DND-41 (cell line): ENCODE data around the gene RBM47.

Experiments used
- ATAC-seq: fragments of 200-7000 bp; cut with Tn5 transposase; 3 replicates; pipeline ENCODE4 v1.9.1; 2021; ENCODE audit warnings: low read depth; ENCODE audit not compliant: insufficient read depth
- DNase-seq: peaks from one replicate; pipeline ENCODE4 v3.0.0-alpha.2; 2020
- H2AFZ ChIP-seq: 2 replicates; pipeline ENCODE4 v1.6.0; 2012; ENCODE audit warnings: low read depth, low read length
- H3K27ac ChIP-seq: 2 replicates; pipeline ENCODE4 v1.5.1; 2012; ENCODE audit warnings: low read length, inconsistent platforms
- H3K27me3 ChIP-seq: fragments of 200-600 bp; sonication (generic); 2 replicates; pipeline ENCODE4 v1.6.0; 2012; ENCODE audit warnings: low read length, mild to moderate bottlenecking, inconsistent platforms; ENCODE audit not compliant: insufficient read depth, poor library complexity
- H3K36me3 ChIP-seq: 2 replicates; pipeline ENCODE4 v1.5.1; 2012; ENCODE audit warnings: low read length, inconsistent platforms; ENCODE audit not compliant: insufficient read depth
- H3K4me1 ChIP-seq: 2 replicates; pipeline ENCODE4 v1.5.1; 2012; ENCODE audit warnings: mild to moderate bottlenecking, low read length; ENCODE audit not compliant: insufficient read depth
- H3K4me2 ChIP-seq: 2 replicates; pipeline ENCODE4 v1.6.0; 2012; ENCODE audit warnings: mild to moderate bottlenecking, moderate library complexity, low read length, inconsistent platforms; ENCODE audit not compliant: insufficient read depth
- H3K4me3 ChIP-seq, 2 experiments: fragments of 200-600 bp in 1 of 2; shearing (Covaris generic) in 1 of 2; 2 replicates each; pipeline ENCODE4 v1.5.1; 2012 to 2016; ENCODE audit warnings: inconsistent platforms in 2 of 2, low read length in 2 of 2, mild to moderate bottlenecking in 2 of 2, low read depth in 1 of 2, moderate library complexity in 1 of 2
- H3K79me2 ChIP-seq: 2 replicates; pipeline ENCODE4 v1.6.0; 2012; ENCODE audit warnings: low read length, inconsistent platforms; ENCODE audit not compliant: insufficient read depth
- H3K9ac ChIP-seq: 2 replicates; pipeline ENCODE4 v1.6.0; 2012; ENCODE audit warnings: low read depth, mild to moderate bottlenecking, inconsistent platforms, low read length, moderate library complexity
- H3K9me3 ChIP-seq: 2 replicates; pipeline ENCODE4 v1.5.1; 2012; ENCODE audit warnings: low read length, moderate library complexity, mild to moderate bottlenecking, inconsistent platforms; ENCODE audit not compliant: insufficient read depth, severe bottlenecking
- H4K20me1 ChIP-seq: 2 replicates; pipeline ENCODE4 v1.6.0; 2012; ENCODE audit warnings: low read length; ENCODE audit not compliant: insufficient read depth
- EZH2 ChIP-seq: IDR thresholded peaks from 3 replicates; pipeline ENCODE4 v1.6.1; 2012; ENCODE audit warnings: borderline replicate concordance, low read depth, mild to moderate bottlenecking, moderate library complexity, low read length, inconsistent platforms; ENCODE audit not compliant: severe bottlenecking
- TF ChIP-seq, protein P1 (sequence below): IDR thresholded peaks from 2 replicates; pipeline ENCODE4 v1.5.1; 2012; ENCODE audit warnings: borderline replicate concordance, low read length, moderate library complexity, mild to moderate bottlenecking; ENCODE audit not compliant: poor library complexity, severe bottlenecking; ENCODE audit errors: extremely low read depth

The RBM47 gene

DNA sequence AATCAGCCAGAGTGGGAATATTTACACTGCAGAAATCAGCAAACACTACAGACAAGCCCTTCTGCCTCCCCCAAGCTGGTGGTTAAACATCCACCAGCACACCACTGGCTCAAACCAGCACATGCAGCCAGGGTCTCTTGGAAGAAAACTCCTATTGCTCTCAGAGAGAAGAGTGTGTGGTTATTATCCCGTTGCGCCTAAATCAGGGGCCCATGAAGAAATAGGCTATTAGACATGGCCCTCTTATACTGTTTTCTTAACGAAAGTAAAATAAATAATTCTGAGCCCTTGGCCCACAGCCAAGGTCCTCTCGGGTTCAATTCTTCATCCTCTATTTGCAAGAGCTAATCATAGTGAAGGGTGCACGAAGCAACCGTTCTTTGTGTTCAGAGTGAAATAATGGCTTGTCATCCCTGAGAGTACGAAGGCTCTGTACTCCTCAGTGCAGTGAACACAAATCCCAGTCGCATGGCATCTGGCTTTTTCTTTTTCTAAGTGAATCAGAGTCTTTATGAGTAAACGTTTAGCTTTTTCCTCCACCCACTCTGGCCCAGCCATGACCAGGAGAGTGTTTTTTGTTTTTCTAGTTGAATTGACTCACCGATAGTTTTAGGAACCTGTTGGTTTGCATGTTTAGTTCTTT lies 33.4 kb upstream of the RBM47 start:
- Histone ChIP-seq H2AFZ (no peak overlapping the region), H3K4me1 (no peaks in the 10 kb centered on the region), H3K4me3 (no peak overlapping the region), H3K27me3 (no peaks in the 10 kb centered on the region), H3K36me3 (no peaks in the 10 kb centered on the region), H3K79me2 (no peaks in the 10 kb centered on the region), H3K27ac (no peak overlapping the region), H4K20me1 (no peaks in the 10 kb centered on the region), H3K9ac (no peak overlapping the region), H3K9me3 (no peaks in the 10 kb centered on the region), H3K4me2 (no peak overlapping the region)
- TF ChIP-seq, protein P1, sequence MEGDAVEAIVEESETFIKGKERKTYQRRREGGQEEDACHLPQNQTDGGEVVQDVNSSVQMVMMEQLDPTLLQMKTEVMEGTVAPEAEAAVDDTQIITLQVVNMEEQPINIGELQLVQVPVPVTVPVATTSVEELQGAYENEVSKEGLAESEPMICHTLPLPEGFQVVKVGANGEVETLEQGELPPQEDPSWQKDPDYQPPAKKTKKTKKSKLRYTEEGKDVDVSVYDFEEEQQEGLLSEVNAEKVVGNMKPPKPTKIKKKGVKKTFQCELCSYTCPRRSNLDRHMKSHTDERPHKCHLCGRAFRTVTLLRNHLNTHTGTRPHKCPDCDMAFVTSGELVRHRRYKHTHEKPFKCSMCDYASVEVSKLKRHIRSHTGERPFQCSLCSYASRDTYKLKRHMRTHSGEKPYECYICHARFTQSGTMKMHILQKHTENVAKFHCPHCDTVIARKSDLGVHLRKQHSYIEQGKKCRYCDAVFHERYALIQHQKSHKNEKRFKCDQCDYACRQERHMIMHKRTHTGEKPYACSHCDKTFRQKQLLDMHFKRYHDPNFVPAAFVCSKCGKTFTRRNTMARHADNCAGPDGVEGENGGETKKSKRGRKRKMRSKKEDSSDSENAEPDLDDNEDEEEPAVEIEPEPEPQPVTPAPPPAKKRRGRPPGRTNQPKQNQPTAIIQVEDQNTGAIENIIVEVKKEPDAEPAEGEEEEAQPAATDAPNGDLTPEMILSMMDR: no peak
- TF ChIP-seq EZH2: no peak
- ATAC-seq (no peak), DNase-seq (no peak)

GRCh38 chr4:40661803-40662202 lies 32.1 kb upstream of the RBM47 start:
- Histone ChIP-seq H2AFZ (no peak overlapping the region), H4K20me1 (no peaks in the 10 kb centered on the region), H3K79me2 (no peaks in the 10 kb centered on the region), H3K4me3 (no peak overlapping the region), H3K9ac (no peak overlapping the region), H3K4me1 (no peaks in the 10 kb centered on the region), H3K27ac (no peak overlapping the region), H3K36me3 (no peaks in the 10 kb centered on the region), H3K27me3 (no peaks in the 10 kb centered on the region), H3K9me3 (no peaks in the 10 kb centered on the region), H3K4me2 (no peak overlapping the region)
- TF ChIP-seq, protein P1: no peak
- TF ChIP-seq EZH2: no peak
- ATAC-seq (no peak), DNase-seq (no peak)

DNA sequence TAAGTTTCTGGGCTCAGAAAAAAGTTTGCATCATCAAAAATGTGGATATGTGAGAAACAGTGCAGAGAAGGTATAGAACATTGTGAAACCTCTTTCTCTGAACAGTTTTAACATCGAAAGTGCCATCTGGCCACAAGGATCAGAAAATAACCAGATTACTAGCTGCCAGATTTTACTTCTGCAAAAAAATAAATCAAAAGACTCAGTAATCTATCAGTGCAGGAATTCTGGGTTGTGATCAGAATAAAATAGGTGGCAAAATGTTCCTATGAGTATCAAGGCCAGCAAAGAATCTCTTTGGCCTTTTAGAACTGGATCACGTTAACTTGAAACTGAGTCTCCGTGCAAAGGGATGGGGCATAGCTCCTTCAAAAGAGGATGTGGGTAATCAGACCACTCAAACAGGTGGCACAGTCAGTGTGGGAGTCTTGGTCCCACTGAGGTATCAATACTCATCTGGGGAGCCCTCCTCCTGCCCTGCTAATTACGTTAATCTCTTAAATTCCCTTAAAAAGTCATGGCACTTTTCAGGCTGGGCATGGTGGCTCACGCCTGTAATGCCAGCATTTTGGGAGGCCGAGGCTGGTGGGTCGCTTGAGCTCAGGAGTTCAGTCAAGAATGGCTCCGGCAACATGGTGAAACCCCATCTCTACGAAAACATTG lies 26.7 kb upstream of the RBM47 start:
- Histone ChIP-seq H3K4me1 (no peaks in the 10 kb centered on the region), H3K9me3 (no peaks in the 10 kb centered on the region), H3K9ac (no peak overlapping the region), H3K79me2 (no peaks in the 10 kb centered on the region), H3K27me3 (no peaks in the 10 kb centered on the region), H4K20me1 (no peaks in the 10 kb centered on the region), H3K4me3 (no peak overlapping the region), H3K36me3 (no peaks in the 10 kb centered on the region), H3K4me2 (no peak overlapping the region), H3K27ac (no peak overlapping the region), H2AFZ (no peak overlapping the region)
- TF ChIP-seq EZH2: no peak
- DNase-seq (peak; percentile 6), ATAC-seq (peak; percentile 79)

- Histone ChIP-seq H3K4me2 (no peak overlapping the region), H3K4me1 (no peaks in the 10 kb centered on the region), H3K4me3 (no peak overlapping the region)
These were observed 21.6 kb upstream of the RBM47 start for GRCh38 chr4:40651280-40651679.

More at GRCh38 chr4:40651280-40651679, 21.6 kb upstream of the RBM47 start:
- no peaks in the 10 kb centered on the region for H3K36me3 ChIP-seq
- no peaks in the 10 kb centered on the region for H4K20me1 ChIP-seq
- ATAC-seq (no peak), DNase-seq (no peak)
- no peaks in the 10 kb centered on the region for H3K79me2 ChIP-seq
- no peaks in the 10 kb centered on the region for H3K9me3 ChIP-seq
- no peaks in the 10 kb centered on the region for H3K27me3 ChIP-seq
- no peak overlapping the region for H3K27ac ChIP-seq
- H2AFZ ChIP-seq: no peak overlapping the region
- TF ChIP-seq, protein P1: no peak
- no peak for TF ChIP-seq EZH2
- H3K9ac ChIP-seq: no peak overlapping the region
